ENCODE data around the gene PRRT3.
"Not testable (repeated sequence)": the region's sequence is repeated elsewhere in the genome, so short reads cannot be mapped to it uniquely, and the experiment has no call there.

Gene PRRT3

DNA sequence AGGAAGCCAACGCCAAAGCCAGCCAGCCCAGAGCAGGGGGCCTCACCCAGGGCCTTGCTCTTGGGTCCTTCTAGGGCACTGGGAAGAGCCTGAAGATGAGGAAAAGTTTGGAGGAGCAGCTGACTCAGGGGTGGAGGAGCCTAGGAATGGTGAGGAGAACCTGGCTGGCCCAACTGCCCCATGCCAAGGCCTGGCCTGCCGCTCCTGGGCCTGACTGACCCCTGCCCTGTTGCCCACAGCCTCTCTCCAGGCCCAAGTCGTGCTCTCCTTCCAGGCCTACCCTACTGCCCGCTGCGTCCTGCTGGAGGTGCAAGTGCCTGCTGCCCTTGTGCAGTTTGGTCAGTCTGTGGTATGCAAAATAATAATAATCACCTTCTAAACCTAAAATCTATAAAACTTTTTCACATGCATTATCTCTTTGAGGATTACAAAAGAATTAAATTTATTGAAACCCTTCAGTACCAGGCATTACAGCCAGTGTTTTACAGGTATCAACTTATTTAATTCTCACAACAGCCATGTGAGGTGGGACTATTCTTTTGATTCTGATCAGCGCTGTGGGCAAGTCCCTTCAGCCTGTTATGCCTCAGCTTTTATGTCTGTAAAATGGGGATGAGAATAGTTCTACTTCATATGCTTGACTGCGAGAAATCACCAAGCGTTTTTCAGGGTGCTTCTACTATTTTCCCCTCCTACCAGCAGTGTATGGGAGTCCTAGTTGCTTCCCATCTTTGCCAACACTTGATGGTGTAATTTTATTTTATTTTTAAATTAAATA, 33.8 kb downstream of the PRRT3 start:
- DNase-seq (ENCODE audit: low read depth): no peak

DNA sequence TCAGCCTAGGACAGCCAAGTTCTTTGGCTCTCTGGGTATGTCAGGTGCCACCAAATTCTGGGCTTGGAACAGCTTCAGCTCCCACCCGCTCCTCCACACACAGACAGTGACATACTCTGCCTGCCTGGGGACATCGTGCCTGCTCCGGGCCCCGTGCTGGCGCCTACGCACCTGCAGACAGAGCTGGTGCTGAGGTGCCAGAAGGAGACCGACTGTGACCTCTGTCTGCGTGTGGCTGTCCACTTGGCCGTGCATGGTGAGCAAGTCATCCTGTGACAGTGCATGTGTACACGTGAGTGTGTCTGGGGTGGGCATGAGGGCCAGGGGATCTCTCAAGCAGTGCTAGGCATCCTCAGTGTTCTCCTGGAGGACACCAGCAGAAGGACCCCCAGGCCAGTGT, 34.4 kb downstream of the PRRT3 start:
- DNase-seq (ENCODE audit: low read depth): no peak

DNA sequence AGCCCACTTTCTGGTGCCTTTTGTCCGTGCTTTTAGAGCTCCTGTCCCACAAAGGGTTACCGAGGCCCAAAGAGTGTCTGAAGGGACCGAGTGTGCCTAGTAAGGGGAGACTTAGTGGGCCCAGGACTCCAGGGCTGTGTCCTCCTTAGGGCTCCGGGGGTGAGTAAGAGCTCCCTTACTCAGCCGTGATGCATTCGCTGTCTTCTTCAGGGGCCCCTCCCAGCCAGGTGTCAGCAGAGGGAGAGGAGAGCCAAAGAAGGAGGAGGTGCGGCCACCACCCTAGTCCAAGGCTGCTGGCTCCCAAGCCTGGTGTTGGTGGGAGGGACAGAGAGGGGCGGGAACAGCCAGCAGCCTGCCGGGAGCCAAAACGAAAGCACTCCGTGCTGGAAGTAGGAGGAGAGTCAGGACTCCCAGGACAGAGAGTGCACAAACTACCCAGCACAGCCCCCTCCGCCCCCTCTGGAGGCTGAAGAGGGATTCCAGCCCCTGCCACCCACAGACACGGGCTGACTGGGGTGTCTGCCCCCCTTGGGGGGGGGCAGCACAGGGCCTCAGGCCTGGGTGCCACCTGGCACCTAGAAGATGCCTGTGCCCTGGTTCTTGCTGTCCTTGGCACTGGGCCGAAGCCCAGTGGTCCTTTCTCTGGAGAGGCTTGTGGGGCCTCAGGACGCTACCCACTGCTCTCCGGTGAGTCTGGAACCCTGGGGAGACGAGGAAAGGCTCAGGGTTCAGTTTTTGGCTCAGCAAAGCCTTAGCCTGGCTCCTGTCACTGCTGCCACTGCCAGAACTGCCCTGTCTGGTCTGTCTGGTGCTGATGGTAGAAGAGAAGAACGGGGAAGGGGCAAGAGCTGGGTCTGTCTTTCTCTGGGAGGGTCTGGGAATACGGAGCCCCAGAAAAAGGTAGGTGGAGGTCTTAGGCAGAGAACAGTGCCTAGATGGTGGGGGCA, 35.2 kb downstream of the PRRT3 start, which contains the start of gene IL17RC:
TSS of gene IL17RC (plus strand) at position 365 of the 947 bp plus-strand sequence. CDS start at position 583, 218 bp downstream.
- peak; percentile 76 for DNase-seq (ENCODE audit: low read depth)

DNA sequence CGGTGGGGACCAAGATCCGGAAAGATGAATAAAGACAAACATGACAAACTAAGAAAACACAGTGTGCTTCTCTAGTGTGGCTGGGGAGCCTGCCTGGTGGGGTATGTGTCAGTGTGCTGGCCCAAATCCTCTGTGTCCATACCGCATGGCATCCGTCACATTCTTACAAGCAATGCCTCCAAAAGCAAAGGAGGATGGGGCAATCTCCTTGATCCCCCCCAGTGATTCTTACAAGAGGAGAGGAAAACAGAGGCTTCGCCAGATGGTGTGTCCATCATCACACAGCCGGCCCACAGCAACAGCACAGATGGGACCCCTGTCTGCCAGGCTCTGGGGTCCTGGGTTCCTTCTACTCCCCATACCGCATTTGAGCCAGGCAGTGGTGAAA, 35.9 kb downstream of the PRRT3 start:
- DNase-seq (ENCODE audit: low read depth): peak; percentile 49

DNA sequence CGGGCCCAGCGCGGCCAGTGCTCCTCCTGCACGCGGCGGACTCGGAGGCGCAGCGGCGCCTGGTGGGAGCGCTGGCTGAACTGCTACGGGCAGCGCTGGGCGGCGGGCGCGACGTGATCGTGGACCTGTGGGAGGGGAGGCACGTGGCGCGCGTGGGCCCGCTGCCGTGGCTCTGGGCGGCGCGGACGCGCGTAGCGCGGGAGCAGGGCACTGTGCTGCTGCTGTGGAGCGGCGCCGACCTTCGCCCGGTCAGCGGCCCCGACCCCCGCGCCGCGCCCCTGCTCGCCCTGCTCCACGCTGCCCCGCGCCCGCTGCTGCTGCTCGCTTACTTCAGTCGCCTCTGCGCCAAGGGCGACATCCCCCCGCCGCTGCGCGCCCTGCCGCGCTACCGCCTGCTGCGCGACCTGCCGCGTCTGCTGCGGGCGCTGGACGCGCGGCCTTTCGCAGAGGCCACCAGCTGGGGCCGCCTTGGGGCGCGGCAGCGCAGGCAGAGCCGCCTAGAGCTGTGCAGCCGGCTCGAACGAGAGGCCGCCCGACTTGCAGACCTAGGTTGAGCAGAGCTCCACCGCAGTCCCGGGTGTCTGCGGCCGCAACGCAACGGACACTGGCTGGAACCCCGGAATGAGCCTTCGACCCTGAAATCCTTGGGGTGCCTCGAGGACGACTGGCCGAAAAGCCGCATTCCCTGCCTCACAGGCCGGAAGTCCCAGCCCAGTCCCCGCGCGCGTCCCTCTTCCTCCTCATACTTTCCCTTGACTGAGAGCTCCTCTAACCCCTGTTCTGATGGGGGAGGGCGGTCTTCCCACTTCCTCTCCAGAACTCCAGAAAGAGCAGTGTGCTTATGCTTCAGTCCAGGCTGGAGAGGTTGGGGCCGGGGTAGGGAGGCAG, 36.7 kb downstream of the PRRT3 start:
- DNase-seq (ENCODE audit: low read depth): peak; percentile 45

DNA sequence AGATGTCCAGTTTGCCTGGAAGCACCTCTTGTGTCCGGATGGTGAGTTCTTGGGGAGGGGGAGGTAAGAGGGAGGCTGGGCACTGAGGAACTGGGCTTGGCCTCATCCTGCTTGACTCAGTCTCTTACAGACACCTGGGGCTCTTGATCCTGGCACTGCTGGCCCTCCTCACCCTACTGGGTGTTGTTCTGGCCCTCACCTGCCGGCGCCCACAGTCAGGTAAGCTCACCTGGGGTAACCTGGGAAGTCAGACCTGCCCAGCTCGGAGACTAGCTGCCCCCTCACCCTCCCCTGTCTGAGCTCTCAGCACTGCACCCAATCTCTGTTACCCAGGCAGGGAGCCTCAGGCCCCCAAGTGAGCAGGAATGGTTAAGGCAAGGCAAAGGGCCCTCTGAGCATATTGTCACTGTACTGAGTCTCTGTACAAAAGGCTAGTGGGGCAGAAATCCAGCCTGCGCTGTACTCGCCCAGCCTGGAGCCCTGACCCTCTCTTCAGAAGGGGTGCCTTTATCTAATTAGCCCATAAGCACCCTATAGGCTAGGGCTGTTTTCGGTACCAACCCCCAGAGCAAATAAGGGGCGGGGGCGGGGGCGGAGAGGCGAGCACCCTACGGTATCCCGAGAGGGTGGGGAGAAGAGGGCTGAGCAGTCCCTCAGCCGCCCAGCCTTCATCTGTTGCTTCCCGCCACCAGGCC, 37.5 kb downstream of the PRRT3 start:
- no peak for DNase-seq (ENCODE audit: low read depth)

DNA sequence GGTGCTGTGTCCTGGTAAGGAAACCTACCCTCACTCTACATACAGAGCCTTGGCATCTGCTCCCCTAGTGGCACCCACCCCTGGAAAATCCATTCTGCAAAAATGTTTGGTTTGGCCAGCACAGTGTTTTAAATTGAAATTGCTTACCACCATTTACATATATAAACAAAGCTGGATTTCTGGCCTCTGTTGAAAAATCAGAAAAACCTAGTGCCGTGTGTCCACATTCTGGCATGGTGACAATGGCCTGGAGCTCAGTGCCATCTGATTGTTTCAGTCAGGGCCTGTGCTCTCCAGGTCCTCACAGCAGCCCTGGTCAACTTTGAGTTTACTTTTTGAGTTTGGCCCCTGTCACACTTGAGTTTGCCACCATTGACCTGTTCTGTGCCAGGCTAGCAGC, 38.2 kb downstream of the PRRT3 start:
- no peak for DNase-seq (ENCODE audit: low read depth)

DNA sequence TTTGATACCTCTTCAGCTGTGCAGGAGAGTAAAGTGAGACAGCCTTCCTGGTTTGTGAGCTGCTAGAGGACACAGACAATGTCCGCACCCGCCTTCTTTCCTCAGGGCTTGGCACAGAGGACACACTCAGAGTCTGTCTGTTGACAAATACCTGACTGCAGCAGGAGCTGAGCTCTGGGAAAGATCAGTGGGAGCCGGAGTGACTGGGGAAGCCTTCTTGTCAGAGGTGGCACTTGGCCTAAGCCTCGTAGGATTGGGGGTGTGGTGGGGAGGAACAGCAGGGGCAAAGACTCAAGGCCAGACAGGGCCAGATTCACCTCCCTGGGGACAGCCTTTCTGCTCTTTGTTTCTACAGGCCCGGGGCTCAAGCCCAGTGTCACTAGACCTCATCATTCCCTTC, 38.6 kb downstream of the PRRT3 start:
- DNase-seq (ENCODE audit: low read depth): no peak

DNA sequence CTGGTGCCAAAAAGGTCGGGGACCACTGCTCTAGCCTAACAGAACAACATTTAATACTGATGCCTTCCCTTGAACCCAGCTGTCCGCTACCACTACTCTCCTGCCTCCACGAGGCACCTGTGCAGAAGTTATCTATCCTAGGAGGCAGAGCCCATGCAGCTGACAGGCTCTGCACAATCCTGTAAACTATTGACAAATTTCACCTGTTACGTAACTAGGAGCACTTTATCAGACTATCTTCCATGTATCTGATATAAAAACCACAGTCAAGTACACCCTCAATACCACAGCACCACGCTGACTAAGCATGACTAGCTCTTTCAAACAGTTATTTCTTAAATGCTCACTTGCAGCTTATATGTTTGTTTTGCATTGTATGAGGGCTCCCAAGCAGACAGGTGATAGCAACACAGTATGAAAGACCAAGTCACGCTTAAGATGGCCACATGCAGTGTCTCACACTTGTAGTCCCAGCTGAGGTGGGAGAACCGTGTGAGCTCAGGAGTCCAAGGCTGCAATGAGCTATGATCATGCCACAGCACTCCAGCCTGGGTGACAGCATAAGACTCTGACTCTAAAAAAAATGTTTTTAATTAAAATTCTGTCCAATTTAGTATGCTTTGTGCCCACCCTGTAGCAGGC, 39.8 kb downstream of the PRRT3 start:
- DNase-seq (ENCODE audit: low read depth): peak; percentile 96

DNA sequence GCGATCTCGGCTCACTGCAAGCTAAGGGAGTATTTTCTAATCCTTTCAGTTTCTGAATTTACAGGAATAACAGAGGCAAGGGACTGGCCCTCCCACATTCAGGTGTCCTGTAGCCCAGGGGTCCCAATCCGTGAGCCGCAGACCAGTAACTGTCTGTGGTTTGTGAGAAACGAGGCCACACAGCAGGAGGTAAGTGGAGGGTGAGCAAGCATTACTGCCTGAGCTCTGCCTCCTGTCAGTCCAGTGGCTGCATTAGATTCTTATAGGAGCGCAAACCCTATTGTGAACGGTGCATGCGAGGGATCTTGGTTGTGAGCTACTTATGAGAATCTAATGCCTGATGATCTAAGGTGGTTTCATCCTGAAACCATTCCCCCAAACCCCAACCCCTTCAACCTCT, 40.3 kb downstream of the PRRT3 start:
- DNase-seq (ENCODE audit: low read depth): peak; percentile 36

DNA sequence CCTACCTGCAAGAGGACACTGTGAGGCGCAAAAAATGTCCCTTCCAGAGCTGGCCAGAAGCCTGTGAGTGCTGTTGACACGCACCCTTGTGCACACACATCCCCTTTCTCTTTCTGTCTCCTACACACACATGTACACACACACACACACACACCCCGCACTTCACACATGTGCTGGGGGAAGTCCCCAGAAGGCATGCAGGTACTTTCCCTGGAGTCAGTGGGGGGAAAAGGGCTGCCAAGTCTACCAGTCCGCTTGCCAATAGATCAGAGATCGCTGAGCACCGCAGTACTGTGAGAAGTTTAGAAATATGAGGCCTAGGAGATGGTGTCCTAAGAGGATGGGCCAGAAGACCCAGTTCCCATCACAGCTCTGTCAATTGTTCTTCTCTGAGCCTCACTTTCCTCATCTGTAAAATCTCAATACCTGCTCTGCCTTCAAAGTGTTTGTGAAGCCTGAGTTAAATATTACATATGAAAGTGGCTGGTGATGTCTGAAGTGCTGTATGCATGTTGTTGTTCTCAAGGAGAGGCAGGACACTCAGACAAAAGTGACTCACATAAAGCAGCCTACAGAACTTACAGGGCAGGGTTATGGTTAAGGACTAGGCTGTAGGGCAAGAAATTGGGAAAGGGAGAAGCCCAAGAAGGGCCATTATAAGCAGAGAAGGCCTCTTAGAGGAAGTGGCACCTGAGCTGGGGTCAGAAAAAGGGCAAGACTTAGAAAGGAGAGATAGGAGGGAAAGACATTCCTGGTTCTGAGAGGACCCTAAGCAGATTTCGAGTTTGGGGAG, 42.8 kb downstream of the PRRT3 start:
- peak; percentile 28 for DNase-seq (ENCODE audit: low read depth)

DNA sequence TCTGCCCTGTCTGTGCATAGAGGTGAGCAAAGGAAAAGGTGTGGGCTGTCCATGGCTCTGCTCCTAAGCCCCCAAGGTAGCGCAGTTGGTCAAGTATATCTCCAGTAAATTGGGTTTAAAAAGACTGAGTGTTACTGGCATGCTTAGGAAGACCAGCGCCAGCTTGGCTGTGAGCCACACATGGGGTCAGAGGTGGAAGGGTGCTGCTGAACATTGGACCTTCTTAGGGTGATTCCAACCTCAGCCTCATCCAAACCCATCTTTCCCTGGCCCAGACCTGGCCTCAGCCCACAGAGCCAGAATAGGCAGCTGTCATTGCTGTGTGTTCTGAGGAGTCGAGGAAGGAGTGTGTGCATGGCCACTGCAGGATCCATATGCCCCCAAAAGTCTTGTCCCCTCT, 43.9 kb downstream of the PRRT3 start:
- DNase-seq (ENCODE audit: low read depth): no peak

DNA sequence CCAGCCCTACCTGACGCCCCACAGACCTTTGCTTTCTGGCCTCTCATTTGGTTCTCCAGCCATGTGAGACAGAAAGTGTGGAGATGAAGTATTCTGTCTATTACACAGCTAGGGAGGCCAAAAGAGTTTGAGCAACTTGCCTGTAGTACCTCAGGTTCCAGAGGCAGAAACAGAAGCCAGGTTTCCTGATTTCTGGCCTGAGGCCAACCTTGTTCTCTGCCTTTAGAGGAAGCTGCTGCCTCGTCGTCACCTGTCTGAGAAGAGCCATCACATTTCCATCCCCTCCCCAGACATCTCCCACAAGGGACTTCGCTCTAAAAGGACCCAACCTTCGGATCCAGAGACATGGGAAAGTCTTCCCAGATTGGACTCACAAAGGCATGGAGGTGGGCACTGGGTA, 45.7 kb downstream of the PRRT3 start:
- DNase-seq (ENCODE audit: low read depth): no peak

DNA sequence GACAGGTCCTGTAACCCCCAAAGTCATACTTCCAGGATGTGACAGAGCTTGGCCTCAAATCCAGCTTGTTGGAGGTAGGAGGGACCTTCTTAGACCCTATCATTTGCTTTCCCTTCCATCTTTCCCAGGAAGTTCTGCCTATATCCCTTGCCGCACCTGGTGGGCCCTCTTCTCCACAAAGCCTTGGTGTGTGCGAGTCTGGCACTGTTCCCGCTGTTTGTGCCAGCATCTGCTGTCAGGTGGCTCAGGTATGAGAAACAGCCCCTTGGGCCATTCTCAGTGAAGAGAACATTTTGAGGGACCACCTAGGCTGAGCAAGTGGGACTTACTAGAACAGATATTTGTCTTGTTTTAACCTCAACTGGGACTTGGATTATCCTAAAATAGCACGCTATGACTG, 48.3 kb downstream of the PRRT3 start:
- DNase-seq (ENCODE audit: low read depth): no peak

DNA sequence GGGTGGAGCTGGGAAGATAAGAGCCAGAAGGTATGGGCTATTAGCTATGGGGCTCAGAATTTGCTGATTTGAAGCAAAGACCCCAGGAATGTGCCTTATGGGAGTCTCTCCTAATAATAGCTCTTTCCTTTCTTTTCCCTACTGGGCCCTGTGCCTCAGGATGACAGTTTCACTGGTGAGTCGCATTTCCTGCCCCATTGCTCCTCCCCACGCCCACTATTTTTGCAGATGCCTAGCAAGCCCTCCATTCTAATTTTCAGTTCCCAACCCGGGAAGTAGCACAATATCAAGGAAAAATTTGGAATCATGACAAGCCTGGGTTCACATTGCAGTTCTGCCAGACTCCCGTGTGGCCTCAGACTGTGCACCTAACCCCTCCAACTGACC, 49.0 kb downstream of the PRRT3 start:
- DNase-seq (ENCODE audit: low read depth): no peak

DNA sequence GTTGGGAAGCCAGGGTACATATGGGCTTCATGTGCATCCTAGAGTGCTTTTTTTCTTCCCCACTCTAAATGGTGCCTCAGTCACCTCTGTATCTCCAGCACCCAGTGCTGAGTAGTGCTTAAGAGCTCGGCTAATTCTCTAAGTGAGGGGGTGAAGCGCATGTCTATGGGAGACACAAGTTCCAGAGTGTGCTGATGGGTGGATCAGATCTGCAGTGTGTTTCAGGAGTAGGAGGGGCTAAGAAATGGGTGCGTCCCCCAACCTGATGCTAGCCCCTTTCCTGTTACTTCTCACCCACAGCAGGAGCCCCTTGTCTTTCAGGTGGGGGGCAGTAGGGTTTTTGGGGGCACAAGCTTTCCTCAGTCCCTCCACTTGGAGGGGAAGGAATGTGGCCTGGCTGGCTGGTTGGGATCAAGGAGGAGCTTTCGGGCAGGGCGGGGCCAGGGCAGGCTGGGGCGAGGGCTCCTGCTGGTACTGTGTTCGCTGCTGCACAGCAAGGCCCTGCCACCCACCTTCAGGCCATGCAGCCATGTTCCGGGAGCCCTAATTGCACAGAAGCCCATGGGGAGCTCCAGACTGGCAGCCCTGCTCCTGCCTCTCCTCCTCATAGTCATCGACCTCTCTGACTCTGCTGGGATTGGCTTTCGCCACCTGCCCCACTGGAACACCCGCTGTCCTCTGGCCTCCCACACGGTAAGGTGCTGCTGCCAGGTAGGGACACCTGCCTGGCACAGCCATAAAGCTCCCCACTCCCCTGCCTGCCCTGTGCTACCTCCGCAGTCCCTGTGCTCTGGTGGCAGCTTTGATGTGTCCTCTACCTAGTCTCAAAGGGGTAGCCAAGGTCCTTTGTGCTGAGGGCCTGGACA, 49.6 kb downstream of the PRRT3 start, which contains the start of gene IL17RE:
TSS of gene IL17RE (plus strand) at position 477 of the 866 bp plus-strand sequence. CDS start at position 562, 85 bp downstream.
- DNase-seq (ENCODE audit: low read depth): no peak

DNA sequence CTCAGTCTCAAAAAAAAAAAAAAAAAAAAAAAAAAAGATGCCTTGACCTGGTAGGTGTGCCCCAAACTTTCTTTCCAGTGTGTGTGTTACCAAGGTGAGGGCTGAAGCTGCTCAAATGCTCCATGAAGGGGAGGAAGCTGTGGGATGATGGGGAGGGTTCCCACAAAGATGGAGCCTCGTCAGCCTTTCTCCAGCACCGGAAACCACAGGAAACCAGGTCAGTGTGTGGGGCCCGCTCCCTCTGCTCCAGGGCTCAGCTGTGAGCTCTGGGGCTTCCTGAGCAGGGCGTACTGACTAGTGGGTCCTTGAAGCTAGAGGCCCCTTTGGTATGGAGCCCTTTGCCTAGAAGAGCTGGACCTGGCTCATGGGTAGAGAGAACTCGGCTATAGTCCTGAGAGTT, 50.2 kb downstream of the PRRT3 start:
- DNase-seq (ENCODE audit: low read depth): peak; percentile 51

DNA sequence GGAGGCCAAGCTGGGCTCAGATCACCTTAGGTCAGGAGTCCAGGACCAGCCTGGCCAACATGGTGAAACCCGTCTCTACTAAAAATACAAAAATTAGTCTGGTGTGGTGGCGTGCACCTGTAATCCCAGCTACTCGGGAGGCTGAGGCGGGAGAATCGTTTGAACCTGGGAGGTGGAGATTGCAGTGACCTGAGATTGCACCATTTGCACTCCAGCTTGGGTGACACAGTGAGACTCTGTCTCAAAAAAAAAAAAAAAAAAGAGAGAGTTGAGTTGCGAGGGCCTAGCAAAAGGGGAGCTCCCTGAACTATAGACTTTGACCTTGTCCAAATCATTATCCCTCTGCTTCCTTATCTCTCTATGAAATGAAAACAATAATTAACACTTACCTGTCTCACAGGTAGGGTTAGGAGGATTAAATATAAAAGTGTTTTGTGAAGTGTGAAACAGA, 51.2 kb downstream of the PRRT3 start:
- not testable (repeated sequence) for DNase-seq (ENCODE audit: low read depth)

DNA sequence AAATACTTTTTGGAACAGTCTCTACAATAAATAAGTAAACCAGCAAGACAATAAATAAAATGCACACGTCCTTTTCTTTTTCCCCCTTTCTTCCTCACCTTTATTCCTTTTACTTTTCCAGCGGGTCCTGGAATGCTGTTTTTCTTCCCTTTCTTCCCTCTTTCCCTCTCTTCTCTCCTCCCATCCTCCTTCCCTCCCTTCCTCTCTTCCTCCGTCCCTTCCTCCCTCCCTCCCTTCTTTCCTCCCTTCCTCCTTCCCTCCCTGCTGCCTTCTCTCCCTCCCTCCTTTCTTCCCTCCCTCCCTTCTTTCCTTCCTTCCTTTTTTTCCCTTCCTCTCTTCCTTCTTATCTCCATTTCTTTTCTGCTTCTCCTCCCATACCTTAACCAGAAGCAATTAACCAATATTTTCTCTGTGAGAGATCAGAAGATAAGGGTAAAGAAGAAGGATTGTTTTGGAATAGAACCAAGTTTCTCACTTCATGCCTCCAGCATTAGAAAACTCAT, 52.9 kb downstream of the PRRT3 start:
- DNase-seq (ENCODE audit: low read depth): no peak
